GM19043 (cell line): ENCODE data around the gene TRIM5.

ENCODE experiments used
- ATAC-seq: cut with Tn5 transposase; IDR thresholded peaks from one replicate; pipeline ENCODE4 v1.9.1; 2021; ENCODE audit warnings: low read depth; ENCODE audit not compliant: unreplicated experiment

Gene TRIM5

DNA sequence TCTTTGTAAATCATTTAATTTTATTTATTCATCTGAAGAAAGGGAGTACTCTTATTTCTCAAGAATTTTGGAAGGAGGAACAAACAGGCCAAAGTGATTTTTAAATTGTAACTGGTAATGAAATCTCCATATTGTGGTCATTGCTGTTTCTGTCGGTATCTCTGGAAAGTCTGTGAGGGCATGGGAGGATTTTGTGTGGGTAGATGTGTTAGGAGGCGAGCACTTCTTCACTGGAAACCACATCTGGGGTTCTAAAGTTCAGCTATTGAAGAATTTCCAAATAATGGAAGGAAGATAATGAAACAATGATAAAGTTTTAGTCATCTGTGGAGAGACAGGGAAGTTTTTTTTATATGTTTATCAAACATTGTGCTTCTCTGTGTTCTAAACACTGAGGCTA lies 53.5 kb downstream of the TRIM5 start:
- ATAC-seq: peak; percentile 21

DNA sequence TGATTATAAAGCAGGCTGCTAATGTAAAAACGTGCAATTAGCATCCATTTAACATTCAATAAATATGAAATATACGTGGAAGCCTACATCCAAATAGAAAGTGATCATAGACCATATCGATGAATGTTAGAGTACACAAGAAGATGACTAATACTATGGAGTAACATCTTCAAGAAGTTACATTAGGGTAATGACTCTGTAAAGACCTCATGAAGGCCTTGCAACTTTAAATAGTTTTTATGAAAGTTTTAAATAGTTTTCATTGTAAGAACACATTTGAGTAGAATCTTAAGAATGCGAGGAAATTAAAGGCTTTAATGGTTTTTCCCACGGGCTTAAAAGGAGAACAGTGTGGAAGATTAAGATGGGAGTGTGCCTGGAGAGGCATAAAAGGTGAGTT lies 58.7 kb downstream of the TRIM5 start:
- ATAC-seq: no peak

DNA sequence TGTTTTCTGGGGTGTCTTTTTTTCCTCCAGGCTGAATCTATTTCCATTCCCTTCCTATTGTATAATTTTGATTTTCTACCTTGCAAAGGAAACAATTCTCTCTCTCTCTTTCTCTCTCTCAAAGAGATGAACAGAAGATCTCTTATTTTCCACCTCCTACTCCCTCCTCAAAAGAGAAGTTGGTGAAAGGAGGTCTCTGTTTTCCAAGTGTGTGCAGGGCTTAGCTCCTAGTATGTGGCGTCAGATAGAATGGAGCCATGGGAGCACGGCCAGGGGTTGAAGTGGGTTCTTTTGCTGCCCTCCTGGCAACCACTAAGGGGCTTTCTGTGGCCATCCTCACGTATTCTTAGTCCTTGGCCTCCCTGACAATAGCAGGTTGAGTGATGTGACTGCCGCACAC lies 59.6 kb downstream of the TRIM5 start:
- no peak for ATAC-seq

DNA sequence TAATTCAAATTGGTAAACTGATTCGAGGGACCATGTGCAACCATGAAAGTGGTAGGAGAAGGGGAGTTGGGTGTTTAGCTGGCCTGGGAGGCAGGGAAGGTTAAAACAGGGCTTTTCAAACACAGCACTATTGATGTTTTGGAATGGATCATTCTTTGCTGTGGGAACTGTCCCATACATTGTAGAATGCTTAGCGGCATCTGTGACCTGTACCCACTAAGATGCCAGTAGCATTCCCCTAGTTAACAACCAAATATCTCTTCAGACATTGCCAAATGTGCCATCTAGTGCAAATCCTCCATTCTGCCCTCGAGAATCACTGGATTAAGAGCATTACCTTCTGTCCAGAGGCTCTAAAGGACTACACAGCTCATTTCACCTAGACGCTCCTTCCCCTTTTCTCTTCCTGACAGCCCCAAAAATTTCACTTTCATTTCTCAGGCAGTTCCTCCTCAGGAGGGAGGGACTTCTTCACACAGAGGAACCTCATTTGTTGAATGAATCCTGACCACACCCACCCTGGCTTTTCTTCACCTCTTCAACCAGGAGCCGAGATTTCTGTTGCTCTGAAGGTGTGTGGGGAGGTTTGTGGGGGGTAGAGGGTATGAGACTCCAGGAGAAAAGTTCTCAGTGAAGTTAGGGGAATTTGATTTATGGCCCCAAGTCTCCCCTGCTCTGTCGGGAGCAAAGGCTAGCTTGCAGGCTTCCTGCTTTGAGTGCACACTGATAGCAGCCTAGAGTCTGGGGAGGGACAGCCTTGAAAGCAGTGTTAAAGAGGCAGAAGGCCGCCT lies 60.2 kb downstream of the TRIM5 start, which contains the start of gene TRIM34:
Gene TRIM34, plus strand, starts transcription at position 513 of the 791 bp plus-strand sequence. CDS start 7,331 bp downstream, outside the sequence.
- peak; percentile 94 for ATAC-seq

DNA sequence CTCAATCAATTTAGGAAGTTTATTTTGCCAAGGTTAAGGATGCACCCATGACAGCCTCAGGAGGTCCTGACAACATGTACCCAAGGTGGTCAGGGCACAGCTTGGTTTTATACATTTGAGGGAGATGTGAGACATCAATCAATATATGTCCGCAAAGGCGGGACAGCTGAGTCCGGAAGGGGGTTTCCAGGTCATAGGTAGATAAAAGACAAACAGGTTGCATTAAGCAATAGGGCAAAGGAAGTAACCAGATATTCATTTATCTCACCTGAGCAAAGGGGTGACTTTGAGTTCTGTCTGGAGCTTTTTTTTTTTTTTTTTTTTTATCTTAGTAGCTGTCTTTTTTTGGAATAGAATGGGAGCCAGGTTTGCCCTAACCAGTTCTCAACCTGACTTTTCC lies 62.1 kb downstream of the TRIM5 start:
- ATAC-seq: no peak

DNA sequence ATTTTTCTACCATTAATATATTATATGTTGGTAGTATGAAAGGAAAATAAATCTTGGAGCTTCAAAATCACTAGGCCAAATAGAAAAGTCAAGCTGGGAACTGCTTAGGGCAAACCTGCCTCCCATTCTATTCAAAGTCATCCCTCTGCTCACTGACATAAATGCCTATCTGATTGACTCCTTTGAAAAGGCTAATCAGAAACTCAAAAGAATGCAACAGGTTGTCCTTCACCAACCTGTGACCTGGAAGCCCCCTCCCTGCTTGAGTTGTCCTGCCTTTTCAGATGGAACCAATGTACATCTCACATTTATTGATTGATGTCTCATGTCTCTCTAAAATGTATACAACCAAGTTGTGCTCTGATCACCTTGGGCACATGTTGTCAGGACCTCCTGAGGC lies 63.3 kb downstream of the TRIM5 start:
- ATAC-seq: no peak

DNA sequence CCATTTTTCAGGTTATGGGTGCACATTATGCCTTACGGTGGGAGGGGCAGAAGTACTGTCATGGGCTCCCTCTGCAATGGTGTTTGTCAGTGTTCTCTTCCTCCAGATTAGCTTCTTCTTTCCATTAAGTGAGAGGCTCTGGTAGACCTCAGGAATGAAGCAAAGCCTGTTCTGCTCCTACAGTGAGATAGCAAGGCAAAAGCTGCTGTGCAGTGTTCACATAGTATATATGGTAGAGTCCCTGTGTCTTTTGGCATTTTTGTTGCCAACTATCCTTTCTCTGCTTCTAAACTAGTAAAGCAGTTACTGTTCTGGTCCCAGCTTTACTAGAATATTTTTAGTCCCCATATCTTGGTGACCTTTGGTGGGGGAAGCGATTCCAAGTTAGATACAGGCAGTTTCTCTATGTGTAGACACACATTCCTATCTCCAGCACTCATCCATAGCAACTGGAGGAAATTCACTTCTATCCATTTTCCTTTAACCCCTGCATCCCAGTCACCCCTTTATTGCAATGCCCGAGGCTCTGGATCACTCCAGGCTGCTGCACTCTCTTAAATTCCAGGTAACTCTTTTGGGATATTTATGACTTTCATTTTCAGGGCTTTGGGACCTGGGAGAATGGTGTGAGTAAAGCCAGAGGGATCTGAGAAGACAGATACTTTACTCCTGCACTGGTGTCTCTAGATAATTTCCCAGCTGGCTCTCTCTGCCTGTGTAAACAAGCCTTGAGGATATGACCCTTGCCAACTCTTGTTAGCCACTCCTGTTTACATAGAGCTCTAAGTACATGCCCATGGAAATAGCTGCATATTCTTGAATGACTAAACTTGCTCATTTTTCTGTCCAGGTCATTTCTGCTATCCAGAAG lies 64.0 kb downstream of the TRIM5 start:
- ATAC-seq: no peak

DNA sequence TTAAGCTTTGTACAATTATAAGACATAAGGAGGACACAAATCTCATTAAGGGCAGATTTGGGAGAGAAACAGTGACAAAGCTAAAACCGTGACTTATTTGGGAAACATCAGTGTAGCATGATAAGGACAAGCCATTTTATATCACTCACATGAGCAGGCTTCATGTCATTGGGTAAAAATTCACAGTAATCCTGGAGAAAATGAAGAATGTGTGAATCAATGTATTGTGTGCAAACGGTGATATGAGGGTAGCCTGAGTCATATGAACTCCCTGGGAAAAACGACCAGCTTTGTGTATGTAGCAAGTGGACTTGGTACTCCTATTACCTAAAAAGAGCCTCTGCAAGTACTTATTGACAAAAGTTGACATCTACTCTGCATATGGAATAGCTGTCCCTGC lies 66.1 kb downstream of the TRIM5 start:
- ATAC-seq: no peak
